GM19452 (cell line): ENCODE measurements around the gene CXCR4.
"Not testable (repeated sequence)": the region's sequence is repeated elsewhere in the genome, so short reads cannot be mapped to it uniquely, and the experiment has no call there.

ENCODE experiments used
- ATAC-seq: cut with Tn5 transposase; IDR thresholded peaks from one replicate; pipeline ENCODE4 v1.9.1; 2021; ENCODE audit not compliant: unreplicated experiment

The CXCR4 gene

DNA sequence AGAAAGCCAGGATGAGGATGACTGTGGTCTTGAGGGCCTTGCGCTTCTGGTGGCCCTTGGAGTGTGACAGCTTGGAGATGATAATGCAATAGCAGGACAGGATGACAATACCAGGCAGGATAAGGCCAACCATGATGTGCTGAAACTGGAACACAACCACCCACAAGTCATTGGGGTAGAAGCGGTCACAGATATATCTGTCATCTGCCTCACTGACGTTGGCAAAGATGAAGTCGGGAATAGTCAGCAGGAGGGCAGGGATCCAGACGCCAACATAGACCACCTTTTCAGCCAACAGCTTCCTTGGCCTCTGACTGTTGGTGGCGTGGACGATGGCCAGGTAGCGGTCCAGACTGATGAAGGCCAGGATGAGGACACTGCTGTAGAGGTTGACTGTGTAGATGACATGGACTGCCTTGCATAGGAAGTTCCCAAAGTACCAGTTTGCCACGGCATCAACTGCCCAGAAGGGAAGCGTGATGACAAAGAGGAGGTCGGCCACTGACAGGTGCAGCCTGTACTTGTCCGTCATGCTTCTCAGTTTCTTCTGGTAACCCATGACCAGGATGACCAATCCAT is 2.7 kb downstream of the CXCR4 start:
- ATAC-seq, result no peak

DNA sequence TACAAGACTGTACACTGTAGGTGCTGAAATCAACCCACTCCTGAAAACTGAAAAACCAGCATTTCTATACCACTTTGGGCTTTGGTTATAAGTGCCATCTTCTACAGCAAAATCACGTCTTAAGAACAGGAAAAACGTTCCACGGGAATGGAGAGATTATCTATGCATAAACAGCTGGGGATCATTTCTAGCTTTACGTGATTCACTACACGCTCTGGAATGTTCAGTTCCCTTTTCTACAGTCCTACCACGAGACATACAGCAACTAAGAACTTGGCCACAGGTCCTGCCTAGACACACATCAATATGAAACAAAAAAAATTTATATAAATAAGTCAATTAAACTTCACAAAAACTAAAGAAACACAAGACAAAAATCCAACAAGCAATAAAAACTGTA is 3.6 kb downstream of the CXCR4 start:
- ATAC-seq, result no peak

DNA sequence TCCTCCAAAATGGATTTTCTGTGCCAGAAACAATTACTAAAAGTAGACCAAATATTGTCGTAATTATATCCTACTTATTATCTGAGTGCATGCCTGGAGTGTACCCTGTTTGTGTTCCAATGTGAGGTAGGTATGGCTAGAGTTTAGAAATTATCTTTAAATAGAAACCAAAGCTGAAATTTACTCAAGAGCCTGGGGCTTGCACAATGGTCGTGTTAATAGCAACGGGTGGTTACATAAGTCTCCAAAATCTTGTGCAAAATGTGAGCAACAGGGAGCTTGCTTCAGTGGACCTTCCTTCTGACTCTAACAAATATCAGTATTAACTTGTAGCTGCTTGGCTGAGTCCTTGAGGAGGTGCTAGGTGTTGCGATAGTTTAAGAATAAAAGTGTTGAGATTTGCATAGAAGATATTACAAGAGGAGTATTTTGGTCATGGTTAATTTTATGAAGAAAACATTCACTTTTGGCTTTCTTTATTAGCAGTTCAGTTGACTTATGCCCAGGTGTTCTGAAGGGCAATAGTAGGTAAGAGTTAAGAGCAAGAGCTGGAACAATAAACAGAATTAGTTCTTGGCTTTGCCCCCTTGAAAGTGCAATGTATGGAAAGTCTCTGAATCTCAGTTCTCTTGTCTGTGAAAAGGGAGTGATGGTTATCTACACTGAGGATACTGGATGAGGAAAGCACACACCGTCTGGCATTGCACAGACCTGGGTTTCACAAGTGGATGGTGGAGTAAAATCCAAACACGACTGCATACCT is 4.6 kb downstream of the CXCR4 start:
- no peak for ATAC-seq

DNA sequence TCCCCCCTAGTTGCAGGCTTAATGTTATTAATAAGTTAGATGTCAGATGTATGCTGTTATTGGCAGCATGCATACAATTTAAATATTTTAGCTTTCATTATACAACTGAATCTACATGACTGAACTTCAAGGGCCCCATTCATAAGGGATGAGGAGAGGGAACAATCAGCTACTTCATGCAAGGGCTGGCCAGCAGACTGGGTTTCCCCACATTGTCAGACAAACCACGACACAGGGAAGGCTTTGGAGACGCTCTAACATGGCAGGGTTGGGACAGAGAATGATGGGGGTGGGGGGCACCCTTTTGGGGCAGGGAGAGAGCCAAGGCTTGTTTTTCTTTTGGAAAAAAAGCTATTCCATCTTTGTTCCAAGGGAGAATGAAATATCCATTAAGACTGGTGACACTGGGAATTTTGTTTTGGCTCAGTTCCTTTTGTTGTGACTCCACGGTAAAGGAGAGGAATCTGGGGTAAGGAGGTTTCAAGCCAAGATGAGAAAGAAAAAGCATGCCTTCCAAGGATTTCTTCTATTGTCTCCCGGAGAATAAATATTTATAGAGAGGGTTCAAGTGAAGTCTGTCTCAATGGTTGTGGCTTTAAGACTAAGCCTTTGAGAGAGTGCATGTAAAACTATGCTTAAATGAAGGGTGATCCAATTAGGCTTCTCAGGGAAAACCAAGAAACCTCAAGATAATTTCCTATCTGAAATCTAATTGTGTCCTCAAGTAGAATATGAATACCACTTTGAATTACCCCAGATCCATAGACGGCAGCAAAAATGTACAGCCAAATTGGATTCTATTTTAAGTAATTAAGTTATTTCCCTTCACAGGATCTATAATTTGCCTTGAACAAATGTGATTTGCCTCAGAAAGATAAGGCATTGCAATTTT is 5.4 kb downstream of the CXCR4 start:
- ATAC-seq, result no peak

DNA sequence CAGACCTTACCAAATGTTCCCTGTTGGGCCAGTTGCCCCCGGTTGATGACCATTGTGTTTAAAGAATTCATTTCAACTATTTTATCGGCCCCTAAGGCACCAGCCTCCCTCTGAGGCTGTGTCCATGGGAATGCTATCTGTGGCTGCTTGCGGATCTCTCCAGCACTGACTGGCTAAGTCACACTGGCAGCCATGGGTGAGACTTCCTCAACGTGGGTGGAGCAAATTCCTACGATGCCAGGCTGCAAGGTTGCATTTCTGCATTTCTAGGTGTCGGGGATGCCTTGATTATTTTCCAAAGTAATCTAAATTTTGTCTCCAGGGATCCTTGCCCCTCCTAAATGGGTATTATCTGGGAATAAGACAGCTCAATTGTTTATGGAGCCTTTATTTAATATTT is 6.2 kb downstream of the CXCR4 start:
- no peak for ATAC-seq

DNA sequence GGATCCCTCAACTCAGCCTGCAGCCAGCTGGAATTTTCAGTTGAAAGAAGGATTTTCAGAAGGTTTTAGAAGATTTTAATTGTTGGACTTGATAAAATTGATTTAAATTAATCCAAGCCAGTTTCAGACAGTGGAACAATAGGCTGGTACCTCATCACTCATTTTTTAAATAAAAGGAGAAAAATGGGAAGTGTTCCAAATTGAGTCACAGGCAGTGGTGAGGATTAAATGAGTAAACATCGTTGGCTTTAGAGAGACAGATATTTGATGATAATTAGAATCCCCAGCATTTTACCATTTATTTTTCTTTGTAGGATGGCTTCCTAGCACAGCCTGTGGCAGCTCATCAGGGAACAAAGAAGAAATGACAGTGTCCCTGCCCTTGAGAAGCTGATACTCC is 7.4 kb downstream of the CXCR4 start:
- no peak for ATAC-seq

DNA sequence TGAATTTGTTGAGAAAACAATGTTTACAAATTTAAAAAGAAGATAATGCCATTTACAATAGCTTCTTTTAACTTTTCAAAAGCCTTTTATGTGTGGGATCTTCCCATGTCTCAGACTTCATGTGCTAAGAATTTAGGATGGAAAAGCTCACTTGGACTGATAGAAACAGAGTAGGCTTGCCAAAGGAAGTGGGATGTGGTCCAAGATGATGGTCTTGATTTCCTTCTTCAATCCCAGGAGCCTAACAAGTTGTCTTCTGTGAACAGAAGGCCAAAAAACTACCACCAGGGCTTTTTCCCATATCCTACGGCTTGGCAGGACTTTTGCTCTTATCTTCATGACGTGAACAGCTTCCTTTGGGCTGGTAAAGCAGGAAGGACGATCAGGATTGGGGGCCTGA is 9.5 kb downstream of the CXCR4 start:
- ATAC-seq, result no peak

DNA sequence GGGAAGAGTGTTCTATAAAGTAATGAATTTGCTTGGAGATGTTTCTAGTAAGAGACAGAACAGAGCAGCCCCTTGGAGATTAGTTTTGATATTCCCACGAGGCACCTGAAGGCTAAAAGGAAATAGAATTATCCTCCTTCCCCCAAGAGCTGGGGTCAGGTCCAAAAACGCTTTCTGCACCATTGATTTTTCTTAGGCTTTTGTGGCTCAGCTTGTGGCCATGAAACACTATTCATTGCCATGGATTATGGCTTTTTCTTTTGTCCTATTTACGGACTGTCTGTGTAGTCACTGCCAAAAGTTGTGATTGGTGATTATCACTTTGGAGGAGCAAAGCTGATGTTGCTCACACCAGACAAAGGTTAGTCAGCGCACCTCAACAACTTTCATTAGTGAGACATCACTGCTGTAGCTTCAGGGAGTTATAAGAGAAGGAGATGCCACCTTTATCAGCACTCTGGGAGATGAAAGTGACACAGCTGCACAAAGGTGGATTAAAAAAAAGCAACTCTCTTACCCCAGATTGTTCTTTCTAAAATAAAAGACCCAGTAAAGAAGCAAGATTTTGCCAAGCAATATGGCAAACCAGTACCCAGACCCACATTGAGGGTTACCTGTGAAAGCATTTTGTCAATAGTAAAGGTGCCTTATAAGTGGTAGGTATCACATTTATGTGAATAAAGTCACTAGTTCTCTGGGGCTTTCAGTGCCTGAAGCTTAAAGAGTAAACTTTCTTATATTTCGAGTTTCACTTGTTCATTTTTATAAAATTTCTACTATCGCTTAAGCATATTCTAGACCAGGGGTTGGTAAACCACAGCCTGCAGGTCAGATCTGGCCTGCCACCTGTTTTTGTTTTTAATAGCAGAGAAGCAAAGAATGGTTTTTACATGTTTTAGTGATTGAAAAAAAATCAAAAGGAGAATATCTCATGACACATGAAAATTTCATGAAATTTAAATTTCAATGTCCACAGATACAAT is 10.6 kb downstream of the CXCR4 start:
- ATAC-seq, result peak; percentile 69

DNA sequence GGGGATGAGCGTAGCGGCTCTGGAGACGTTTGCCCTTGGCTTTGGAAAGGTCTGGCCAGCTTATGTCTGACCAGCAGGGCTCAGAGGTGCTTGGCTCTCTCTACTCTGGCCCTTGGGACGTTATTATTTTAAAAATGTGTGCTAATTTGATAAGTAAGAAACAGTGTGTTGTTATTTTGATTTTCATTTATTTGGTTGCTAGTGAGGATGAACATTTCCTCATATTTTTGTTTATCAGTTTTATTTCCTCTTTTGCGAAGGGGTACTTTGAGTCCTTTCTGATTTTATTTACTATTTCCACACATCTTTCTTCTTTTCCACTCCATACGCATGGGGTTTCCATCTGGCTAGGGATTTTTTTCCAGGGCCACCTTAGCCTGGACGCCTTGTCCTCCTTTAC is 11.4 kb downstream of the CXCR4 start:
- no peak for ATAC-seq

DNA sequence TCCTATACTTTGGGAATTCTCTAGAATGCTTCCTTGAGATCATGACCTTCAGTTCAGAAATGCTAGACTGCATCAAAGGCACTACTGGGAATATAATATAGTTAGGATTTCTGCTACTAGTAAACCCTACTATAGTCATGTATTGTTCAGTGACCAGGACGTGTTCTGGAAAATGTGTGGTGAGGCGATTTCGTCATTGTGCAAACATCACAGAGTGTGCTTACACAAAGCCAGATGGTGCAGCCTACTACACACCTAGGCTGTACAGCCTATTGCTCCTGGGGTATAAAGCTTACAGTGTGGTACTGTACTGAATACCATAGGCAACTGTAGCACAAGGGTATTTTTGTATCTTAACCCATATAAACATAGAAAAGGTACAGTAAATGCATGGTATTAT is 13.0 kb downstream of the CXCR4 start:
- no peak for ATAC-seq

DNA sequence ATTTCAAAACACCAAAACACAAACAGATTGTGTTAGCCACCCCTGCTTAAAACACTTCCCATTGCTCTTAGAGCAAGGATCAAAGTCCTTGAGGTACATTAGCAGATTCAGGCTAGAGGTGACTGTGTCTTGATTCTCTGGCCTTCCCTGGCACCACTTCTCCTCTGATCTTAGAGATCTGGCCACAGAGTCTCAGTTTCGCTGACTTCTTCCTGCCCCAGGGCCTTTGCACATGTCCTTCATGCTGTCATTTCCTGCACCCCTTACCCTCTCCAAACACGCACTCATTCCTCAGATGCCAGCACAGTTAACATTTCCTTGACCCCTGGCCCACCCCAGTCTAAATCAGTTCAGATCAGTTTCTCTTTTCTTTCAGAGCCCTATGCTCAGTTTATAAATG is 16.9 kb downstream of the CXCR4 start:
- no peak for ATAC-seq

DNA sequence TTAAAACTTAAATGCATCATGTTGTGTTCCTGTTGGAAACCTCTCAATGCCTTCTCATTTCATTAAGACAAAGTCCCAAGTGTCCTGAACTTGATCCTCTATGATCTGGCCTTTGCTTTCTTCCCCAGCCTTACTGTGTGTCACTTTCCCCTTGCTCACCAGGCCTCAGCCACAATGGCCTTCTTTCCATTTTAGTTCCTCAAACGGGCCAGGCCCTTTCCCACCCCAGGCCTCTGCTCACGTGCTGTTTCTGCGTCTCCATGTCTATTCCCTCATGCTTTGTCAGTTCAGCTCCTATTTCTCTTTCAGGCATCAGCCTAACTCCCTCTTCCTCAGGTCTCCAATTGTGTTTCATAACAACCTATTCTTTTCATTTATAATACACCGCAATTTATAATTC is 19.5 kb downstream of the CXCR4 start:
- no peak for ATAC-seq

DNA sequence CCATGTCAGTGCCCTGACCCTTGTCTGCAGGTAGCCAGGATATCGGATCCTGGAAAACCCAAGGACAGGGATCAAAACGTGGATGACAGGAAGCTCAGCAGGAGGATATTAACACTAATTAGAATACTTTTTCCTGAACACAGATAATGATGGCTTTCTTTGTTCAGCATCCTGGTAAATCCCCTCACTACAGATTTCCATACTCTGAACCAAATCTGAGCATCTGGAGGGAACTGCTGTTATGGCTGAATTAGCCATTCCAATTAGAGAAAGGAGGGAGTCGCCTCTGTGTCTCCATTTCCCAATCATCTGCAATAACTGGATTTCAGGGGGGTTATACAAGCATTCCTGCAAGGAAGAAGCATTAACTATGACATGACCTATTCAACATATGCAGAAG is 24.4 kb downstream of the CXCR4 start:
- no peak for ATAC-seq

DNA sequence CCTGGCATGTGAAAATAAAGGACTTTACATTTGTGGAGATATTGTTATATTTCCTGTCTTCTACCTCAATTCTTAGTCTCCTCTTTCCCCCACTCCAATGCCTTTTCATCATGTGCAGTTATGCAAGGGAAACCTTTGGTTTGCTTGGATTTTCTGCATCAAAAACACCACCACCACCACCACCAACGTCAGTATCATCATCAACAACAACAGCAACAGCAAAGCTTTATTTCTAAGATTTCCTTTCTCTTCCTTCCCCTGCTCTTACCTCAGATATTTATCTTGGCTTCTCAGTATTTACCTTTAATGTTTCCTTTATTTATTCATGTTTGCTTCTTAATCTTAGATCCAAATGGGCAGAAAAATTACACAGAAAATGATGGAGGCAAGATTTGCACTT is 26.1 kb downstream of the CXCR4 start:
- ATAC-seq, result no peak

DNA sequence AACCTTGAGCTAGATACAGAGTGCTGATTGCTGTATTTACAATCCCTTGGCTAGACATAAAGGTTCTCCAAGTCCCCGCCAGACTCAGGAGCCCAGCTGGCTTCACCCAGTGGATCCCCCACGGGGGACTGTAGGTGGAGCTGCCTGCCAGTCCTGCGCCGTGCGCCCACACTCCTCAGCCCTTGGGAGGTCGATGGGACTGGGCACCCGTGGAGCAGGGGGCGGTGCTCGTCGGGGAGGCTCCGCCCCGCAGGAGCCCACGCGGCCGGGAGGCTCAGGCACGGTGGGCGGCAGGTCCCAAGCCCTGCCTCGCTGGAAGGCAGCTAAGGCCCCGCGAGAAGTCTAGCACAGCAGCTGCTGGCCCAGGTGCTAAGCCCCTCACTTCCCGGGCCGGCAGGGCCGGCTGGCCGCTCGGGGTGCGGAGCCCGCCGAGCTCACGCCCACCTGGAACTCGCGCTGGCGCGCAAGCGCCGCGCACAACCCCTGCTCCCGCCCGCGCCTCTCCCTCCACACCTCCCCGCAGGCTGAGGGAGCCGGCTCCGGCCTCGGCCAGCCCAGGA is 30.0 kb downstream of the CXCR4 start:
- not testable (repeated sequence) for ATAC-seq

DNA sequence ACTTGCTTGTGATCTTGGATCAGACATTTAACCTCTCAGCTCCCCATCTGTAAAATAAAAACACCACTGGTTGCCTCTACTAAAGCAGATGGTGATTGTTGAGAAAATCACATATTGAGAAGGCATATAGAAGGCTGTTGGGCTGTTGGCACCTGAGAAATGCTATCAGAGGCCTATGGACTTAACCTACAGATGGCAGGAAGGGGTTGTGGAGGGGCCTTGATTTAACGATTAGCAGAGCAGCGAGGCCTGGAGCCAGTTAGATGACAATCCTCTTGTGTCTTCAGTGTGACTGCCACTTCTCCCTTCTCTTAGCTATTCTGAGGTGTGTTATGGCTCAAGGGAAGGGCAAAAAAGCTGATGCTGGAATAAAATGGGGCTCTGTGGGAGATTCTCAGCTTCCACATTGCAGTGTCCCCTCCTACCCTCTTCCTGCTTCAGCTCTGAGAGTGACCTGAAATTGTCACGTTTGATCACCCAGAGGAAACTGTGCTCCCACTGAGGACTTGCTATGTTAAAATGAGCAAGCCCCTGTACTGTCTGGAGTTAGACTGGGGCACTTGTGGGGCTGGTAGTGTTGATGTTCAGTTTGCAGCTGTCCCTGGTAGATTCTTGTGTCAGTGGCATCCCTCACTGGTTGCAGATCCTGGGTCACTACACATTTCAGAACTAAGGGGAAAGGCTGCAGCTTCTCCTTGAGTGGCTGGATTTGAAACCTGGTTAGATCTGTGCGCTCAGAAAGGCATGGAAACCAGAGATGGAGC is 31.5 kb downstream of the CXCR4 start:
- no peak for ATAC-seq

DNA sequence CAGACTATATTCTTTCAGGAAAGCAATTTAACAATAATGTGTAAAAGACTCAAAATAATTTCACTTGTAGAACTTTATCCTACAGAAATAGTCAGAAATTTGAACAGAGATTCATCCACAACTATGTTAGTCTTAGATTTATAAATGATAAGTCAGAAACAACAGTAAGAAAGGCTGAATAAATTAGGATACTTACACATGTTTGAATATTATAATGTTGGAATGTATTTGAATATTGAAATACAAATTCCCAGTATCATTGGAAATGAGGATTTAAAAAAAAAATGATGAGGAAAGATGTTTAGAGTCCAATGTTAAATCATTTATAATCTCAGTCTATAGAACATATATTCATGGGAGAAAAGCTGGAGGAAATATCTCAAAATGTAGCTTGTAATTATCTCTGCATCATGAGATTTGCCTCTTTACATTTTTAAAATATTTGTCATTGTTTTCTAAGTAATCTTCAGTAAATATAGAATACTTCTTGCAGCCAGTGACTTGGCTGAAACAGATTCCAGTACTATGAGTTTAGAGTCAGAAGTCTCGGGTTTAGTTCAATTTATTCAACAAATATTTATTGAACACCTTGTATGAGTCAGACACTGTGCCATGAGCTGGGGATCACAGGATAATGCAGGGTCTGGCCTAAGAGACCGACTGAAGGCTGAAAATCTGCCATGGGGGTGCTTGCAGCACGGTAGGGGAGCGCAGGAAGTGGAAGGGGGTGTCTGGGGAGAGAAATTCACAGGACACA is 32.3 kb downstream of the CXCR4 start:
- no peak for ATAC-seq

DNA sequence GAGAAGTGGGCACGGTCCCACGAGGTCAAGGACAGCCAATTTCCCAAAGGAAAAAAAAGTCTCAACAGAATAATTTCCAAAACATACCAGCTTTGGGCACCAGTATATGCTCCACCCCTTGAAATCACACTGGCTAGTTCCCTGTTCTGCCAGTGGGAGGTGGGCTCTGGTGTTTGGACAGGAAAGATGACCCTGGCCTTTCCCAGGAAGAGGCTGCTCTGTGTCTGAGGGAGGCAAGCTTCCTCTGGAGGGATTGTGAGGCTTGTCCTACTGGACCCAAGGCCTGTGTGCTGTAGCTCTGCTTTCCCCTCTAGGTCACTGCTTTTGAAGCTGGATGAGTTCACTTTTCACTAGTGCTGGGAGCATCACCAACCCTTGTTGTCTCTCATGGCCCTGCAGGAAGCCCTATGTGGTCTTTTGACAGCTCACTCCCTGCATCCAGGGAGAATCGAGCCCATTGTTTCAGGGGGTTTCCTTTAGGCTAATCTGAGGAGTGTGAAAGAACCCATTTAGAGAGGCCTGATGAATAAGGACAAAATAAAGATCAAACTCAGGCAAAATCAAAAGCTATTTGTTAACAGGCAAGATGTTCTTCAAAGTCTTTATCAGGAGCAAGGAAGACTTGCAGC is 36.3 kb downstream of the CXCR4 start:
- no peak for ATAC-seq

DNA sequence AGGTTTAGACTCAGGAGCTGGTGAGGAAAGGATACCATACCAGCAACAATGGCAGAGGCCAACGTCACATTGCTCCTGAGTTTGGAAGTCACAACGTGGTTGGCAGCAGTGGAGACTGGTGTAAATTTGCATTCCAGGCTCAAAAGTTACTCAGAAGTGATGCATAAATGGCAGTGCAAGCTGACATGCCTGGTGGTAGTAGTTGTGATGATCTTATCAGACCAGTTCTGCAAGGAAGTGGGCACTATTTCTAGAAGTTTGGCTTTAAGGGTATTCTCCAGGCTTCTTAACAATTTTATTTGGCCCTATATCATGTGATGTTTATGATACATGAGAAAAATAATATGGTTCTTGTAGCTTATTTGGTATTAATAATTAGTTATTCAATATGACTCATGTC is 37.8 kb downstream of the CXCR4 start:
- no peak for ATAC-seq
